HepG2 (cell line): ENCODE data around the gene ERC1. TPM values are rescaled to one million over a fixed set of nuclear protein-coding genes. Genes with fewer than 3 reads are reported as not detected.

ENCODE experiments used
- ATAC-seq: fragments of 200-7000 bp; cut with Tn5 transposase; 3 replicates; pipeline ENCODE4 v1.9.1; 2020; ENCODE audit warnings: mild to moderate bottlenecking, moderate library complexity
- BruUV-seq: library from RNA; stranded (reverse); fragments of 400-500 nt; replicated peaks from 2 replicates; lab custom pipeline; 2021; lab: Mats Ljungman, UMichigan
- CTCF ChIA-PET: fragments of 300-600 bp; formaldehyde crosslinking; extraction: SDS; loops from one replicate; lab custom pipeline; 2021; ENCODE audit warnings: low total read pairs, inconsistent platforms, low intra/inter-chr PET ratio; lab: Yijun Ruan, JAX
- POLR2A ChIA-PET: fragments of 350-600 bp; sonication (Branson Sonifier 250); formaldehyde crosslinking; loops from one replicate; lab custom pipeline; 2020; ENCODE audit warnings: antibody characterized with exemption, inconsistent platforms; lab: Yijun Ruan, JAX
- DNase-seq: peaks from one replicate; pipeline ENCODE4 v3.0.0-alpha.2; 2015; ENCODE audit warnings: low spot score
- FAIRE-seq: peaks from 3 replicates; lab custom pipeline; 2011; peaks lifted over from hg19 to GRCh38; lab: Jason Lieb, UNC
- H2AFZ ChIP-seq: one replicate; pipeline ENCODE4 v1.6.1; 2011; ENCODE audit warnings: low read length, inconsistent platforms
- H3K27ac ChIP-seq: fragments of 300-600 bp; 3 replicates; pipeline ENCODE4 v1.8.0; 2011; ENCODE audit warnings: mixed run types, mild to moderate bottlenecking, mixed read lengths, low read length, inconsistent platforms; ENCODE audit not compliant: insufficient read depth; ENCODE audit errors: extremely low read length
- H3K27me3 ChIP-seq, 2 experiments: fragments of 200-600 bp in 1 of 2; 2 replicates in 1 of 2; 3 replicates in 1 of 2; pipeline versions ENCODE4 v1.6.0 to v1.8.0; 2011; ENCODE audit warnings: low read length in 2 of 2, mild to moderate bottlenecking in 2 of 2, moderate library complexity in 2 of 2, inconsistent platforms in 1 of 2; ENCODE audit not compliant: insufficient read depth in 2 of 2, control insufficient read depth in 1 of 2
- H3K36me3 ChIP-seq, 2 experiments: fragments of 200-600 bp in 1 of 2; replicated peaks in 1 of 2; 2 replicates in 1 of 2; 3 replicates in 1 of 2; pipeline versions ENCODE4 v1.5.1 to v1.8.0; 2011; ENCODE audit warnings: low read length in 2 of 2, inconsistent platforms in 1 of 2; ENCODE audit not compliant: insufficient read depth in 2 of 2, control insufficient read depth in 1 of 2
- H3K4me1 ChIP-seq: 2 replicates; pipeline ENCODE4 v1.5.1; 2012; ENCODE audit warnings: low read length, inconsistent platforms; ENCODE audit not compliant: insufficient read depth
- H3K4me2 ChIP-seq: 2 replicates; pipeline ENCODE4 v1.6.0; 2011; ENCODE audit warnings: low read depth, low read length, inconsistent platforms
- H3K4me3 ChIP-seq, 3 experiments: fragments of 200-600 bp in 1 of 3; sonication (generic), shearing (Covaris generic) in 1 of 3; replicated peaks in 1 of 3; 2 replicates each; pipeline ENCODE4 v1.5.1; 2011 to 2016; ENCODE audit warnings: low read length in 3 of 3, inconsistent platforms in 2 of 3, low read depth in 2 of 3, mild to moderate bottlenecking in 2 of 3, control low read depth in 1 of 3, mixed read lengths in 1 of 3; ENCODE audit not compliant: insufficient read depth in 1 of 3
- H3K79me2 ChIP-seq: one replicate; pipeline ENCODE4 v1.6.1; 2011; ENCODE audit warnings: low read length, inconsistent platforms; ENCODE audit not compliant: insufficient read depth
- H3K9ac ChIP-seq: 2 replicates; pipeline ENCODE4 v1.6.0; 2011; ENCODE audit warnings: mild to moderate bottlenecking, low read depth, low read length, inconsistent platforms; ENCODE audit not compliant: insufficient read depth
- H3K9me3 ChIP-seq: 2 replicates; pipeline ENCODE4 v1.5.1; 2012; ENCODE audit warnings: mild to moderate bottlenecking, low read length
- H4K20me1 ChIP-seq: 2 replicates; pipeline ENCODE4 v1.6.0; 2011; ENCODE audit warnings: inconsistent platforms, mild to moderate bottlenecking, low read length, moderate library complexity; ENCODE audit not compliant: insufficient read depth
- ARNT2 ChIP-seq: sonication (generic); formaldehyde crosslinking; IDR thresholded peaks from 2 replicates; pipeline ENCODE4 v1.8.0; 2022; ENCODE audit warnings: mild to moderate bottlenecking, low read depth, missing genetic modification reagents, moderate library complexity
- CBX5 ChIP-seq: sonication (generic); formaldehyde crosslinking; IDR thresholded peaks from 2 replicates; pipeline ENCODE4 v1.4.0; 2020; ENCODE audit warnings: missing genetic modification reagents, borderline replicate concordance
- CCDC6 ChIP-seq: sonication (generic); formaldehyde crosslinking; IDR thresholded peaks from 2 replicates; pipeline ENCODE4 v1.8.1; 2022; ENCODE audit warnings: mild to moderate bottlenecking, missing genetic modification reagents, moderate library complexity
- CSRNP2 ChIP-seq: sonication (generic); formaldehyde crosslinking; conservative IDR thresholded peaks from 2 replicates; pipeline ENCODE4 v1.8.0; 2022; ENCODE audit warnings: low read depth, missing genetic modification reagents
- KLF12 ChIP-seq: sonication (generic); formaldehyde crosslinking; IDR thresholded peaks from 2 replicates; pipeline ENCODE4 v1.4.0; 2020; ENCODE audit warnings: missing genetic modification reagents, borderline replicate concordance
- MAFK ChIP-seq, 2 experiments: IDR thresholded peaks in 1 of 2; conservative IDR thresholded peaks in 1 of 2; 2 replicates each; pipeline ENCODE4 v1.6.1; 2011; ENCODE audit warnings: improper control_type of control experiment in 2 of 2, low read length in 2 of 2
- MZF1 ChIP-seq: sonication (generic); formaldehyde crosslinking; IDR thresholded peaks from 2 replicates; pipeline ENCODE4 v1.8.1; 2023; ENCODE audit warnings: mild to moderate bottlenecking, missing genetic modification reagents, borderline replicate concordance
- NFATC3 ChIP-seq: sonication (generic); formaldehyde crosslinking; IDR thresholded peaks from 2 replicates; pipeline ENCODE4 v1.5.1; 2020; ENCODE audit warnings: mild to moderate bottlenecking, missing genetic modification reagents
- NR2F1 ChIP-seq, 2 experiments: fragments of 450-650 bp in 1 of 2; formaldehyde crosslinking in 1 of 2; IDR thresholded peaks; 2 replicates each; pipeline versions ENCODE4 v1.5.0 to v1.6.1; 2016 to 2020; ENCODE audit warnings: mild to moderate bottlenecking in 1 of 2, missing compliant biosample characterization in 1 of 2, missing genetic modification reagents in 1 of 2, moderate library complexity in 1 of 2
- REXO4 ChIP-seq: sonication (generic); formaldehyde crosslinking; IDR thresholded peaks from 2 replicates; pipeline ENCODE4 v1.8.0; 2022; ENCODE audit warnings: missing genetic modification reagents, mild to moderate bottlenecking, borderline replicate concordance
- WIZ ChIP-seq: sonication (generic); formaldehyde crosslinking; IDR thresholded peaks from 2 replicates; pipeline ENCODE4 v1.5.1; 2020; ENCODE audit warnings: mild to moderate bottlenecking, missing genetic modification reagents
- ZFP36L1 ChIP-seq: sonication (generic); formaldehyde crosslinking; IDR thresholded peaks from 2 replicates; pipeline ENCODE4 v1.8.0; 2022; ENCODE audit warnings: mild to moderate bottlenecking, missing genetic modification reagents, moderate library complexity
- ZNF230 ChIP-seq: sonication (generic); formaldehyde crosslinking; IDR thresholded peaks from 2 replicates; pipeline ENCODE4 v1.4.0; 2020; ENCODE audit warnings: mild to moderate bottlenecking, missing genetic modification reagents
- ZNF430 ChIP-seq: sonication (generic); formaldehyde crosslinking; IDR thresholded peaks from 2 replicates; pipeline ENCODE4 v1.9.0; 2021; ENCODE audit warnings: mild to moderate bottlenecking, missing genetic modification reagents
- ZNF510 ChIP-seq: sonication (generic); formaldehyde crosslinking; IDR thresholded peaks from 2 replicates; pipeline ENCODE4 v1.4.0; 2020; ENCODE audit warnings: low read depth, mild to moderate bottlenecking, missing genetic modification reagents
- ZNF564 ChIP-seq: sonication (generic); formaldehyde crosslinking; IDR thresholded peaks from 2 replicates; pipeline ENCODE4 v1.8.1; 2023; ENCODE audit warnings: mild to moderate bottlenecking, missing genetic modification reagents
- ZNF703 ChIP-seq: sonication (generic); formaldehyde crosslinking; IDR thresholded peaks from 2 replicates; pipeline ENCODE4 v1.5.1; 2020; ENCODE audit warnings: missing genetic modification reagents, mild to moderate bottlenecking, moderate library complexity, borderline replicate concordance
- ZNF782 ChIP-seq: sonication (generic); formaldehyde crosslinking; IDR thresholded peaks from 2 replicates; pipeline ENCODE4 v1.4.0; 2020; ENCODE audit warnings: missing genetic modification reagents, mild to moderate bottlenecking, borderline replicate concordance
- ZSCAN20 ChIP-seq: sonication (generic); formaldehyde crosslinking; IDR thresholded peaks from 2 replicates; pipeline ENCODE4 v1.4.0; 2020; ENCODE audit warnings: missing genetic modification reagents, mild to moderate bottlenecking, borderline replicate concordance
- ZSCAN25 ChIP-seq: sonication (generic); formaldehyde crosslinking; IDR thresholded peaks from 2 replicates; pipeline ENCODE4 v1.8.0; 2022; ENCODE audit warnings: mild to moderate bottlenecking, missing genetic modification reagents
- ZZZ3 ChIP-seq: sonication (generic); formaldehyde crosslinking; IDR thresholded peaks from 2 replicates; pipeline ENCODE4 v1.4.0; 2020; ENCODE audit warnings: missing genetic modification reagents, mild to moderate bottlenecking, borderline replicate concordance
- WGBS: methylation state at CpG from one replicate; pipeline ENCODE4 v1.1.6; 2017; ENCODE audit warnings: low lambda C conversion rate; 5-methylcytosine and 5-hydroxymethylcytosine counted together
- in situ Hi-C: cut with HindIII; loops from 2 replicates; pipeline ENCODE4 v1.10.0; 2017; ENCODE audit warnings: low pct_unique_long_range_greater_than_20kb; ENCODE audit not compliant: extremely low pct_ligation_motif_present
- intact Hi-C: fragments of 100-400 bp; cut with micrococcal nuclease; formaldehyde crosslinking; loops from one replicate; pipeline ENCODE4 v1.10.0; 2022; ENCODE audit not compliant: unreplicated experiment
- polyA plus RNA-seq, 8 experiments: library from polyadenylated mRNA; depleted of rRNA in 3 of 8; stranded (reverse) in 7 of 8; unstranded in 1 of 8; fragments of >200 nt; fragmentation: Illumina TruSeq in 4 of 8; extraction: Trizol in 4 of 8; gene quantifications; 2 replicates each; pipeline versions ENCODE4 v1.2.1 to v1.2.3, GENCODE V29; 2011 to 2016; ENCODE audit warnings: low read depth in 4 of 8, missing spikeins in 1 of 8, mixed read lengths in 1 of 8; ENCODE audit not compliant: insufficient read depth in 1 of 8
- total RNA-seq, 5 experiments: library from RNA; depleted of rRNA; stranded (reverse); fragments of >200 nt; fragmentation: Illumina TruSeq; extraction: Trizol; gene quantifications; 2 replicates each; pipeline ENCODE4 v1.2.3, GENCODE V29; 2016; ENCODE audit warnings: low read depth in 1 of 5

Gene ERC1
- total and polyA plus RNA-seq, 2 of the 13 experiments (the other 11 are each of a cell fraction or from before 2014, with no cell fraction given): 6.1 to 12.4 TPM

- Histone ChIP-seq H3K79me2 (peaks cover 28% of the 10 kb centered on the region), H3K4me3 (peak overlapping the region; percentile 62 to 83 (median 81)), H3K9ac (peak overlapping the region; percentile 91), H3K4me2 (peak overlapping the region; percentile 94), H3K27ac (peak overlapping the region; percentile 93), H4K20me1 (no peaks in the 10 kb centered on the region), H3K36me3 (no peaks in the 10 kb centered on the region), H2AFZ (peak overlapping the region; percentile 20), H3K9me3 (no peaks in the 10 kb centered on the region), H3K27me3 (no peaks in the 10 kb centered on the region; a peak in 1 of 5 replicates), H3K4me1 (peaks cover 33% of the 10 kb centered on the region)
- TSS peak; percentile 62 for BruUV-seq
- FAIRE-seq: peak; percentile 40
- POLR2A ChIA-PET: interaction anchor here (0.8 to 2.4 kb wide), 2 partner anchors 41 to 103 kb away, joined by 3 to 20 read pairs; partner anchors contain the start of gene RAD52
- peak; percentile 75 for ATAC-seq
- DNase-seq: peak; percentile 66
- in situ Hi-C loops (no loop called here), intact Hi-C loops (loop anchor here (5.0 kb wide), 1 partner anchor 62 kb away; no protein-coding TSS in a partner anchor)
- CTCF ChIA-PET: no interaction called here
- 2% methylated on average over 21 of the region's 40 CpGs for WGBS
- 0 out of 2 replicates have a peak, but pooled peaks have one; percentile 45 for TF ChIP-seq REXO4 (CRISPR knock-in tag)
- peak; percentile 25; the same call in 1 of the 2 replicates for TF ChIP-seq ZNF564
- no peak for TF ChIP-seq CCDC6
- peak; percentile 48; the same call in 1 of the 2 replicates for TF ChIP-seq ZNF510 (CRISPR knock-in tag)
- no peak; the same call in 1 of the 2 replicates for TF ChIP-seq ZNF430 (CRISPR knock-in tag)
- 0 out of 2 replicates have a peak, but pooled peaks have one; percentile 8 for TF ChIP-seq ZZZ3 (CRISPR knock-in tag)
- TF ChIP-seq CBX5: peak; percentile 13; the same call in 1 of the 2 replicates
- 0 out of 2 replicates have a peak, but pooled peaks have one; percentile 66 for TF ChIP-seq ZNF703
- TF ChIP-seq CSRNP2 (CRISPR knock-in tag): 0 out of 2 replicates have a peak, but pooled peaks have one; percentile 21
- 0 out of 2 replicates have a peak, but pooled peaks have one; percentile 62 for TF ChIP-seq ARNT2 (CRISPR knock-in tag)
- TF ChIP-seq WIZ (CRISPR knock-in tag): peak; percentile 74; the same call in 1 of the 2 replicates
- no peak for TF ChIP-seq MAFK (conservative IDR thresholded peaks at IDR 0.05 in 1 of 2, IDR thresholded peaks at IDR 0.05 in 1 of 2; ENCODE audit: low read length in 2 of 2)
- no peak for TF ChIP-seq ZSCAN25 (CRISPR knock-in tag)
- TF ChIP-seq NR2F1 (CRISPR knock-in tag; IDR thresholded peaks at IDR 0.05): no peak
- 0 out of 2 replicates have a peak, but pooled peaks have one; percentile 54 for TF ChIP-seq ZNF782 (CRISPR knock-in tag)
- peak; percentile 54; the same call in 1 of the 2 replicates for TF ChIP-seq NFATC3 (CRISPR knock-in tag)
- TF ChIP-seq ZFP36L1: no peak; the same call in 1 of the 2 replicates
- TF ChIP-seq KLF12 (CRISPR knock-in tag): 0 out of 2 replicates have a peak, but pooled peaks have one; percentile 5
- TF ChIP-seq ZSCAN20 (CRISPR knock-in tag): no peak
- 0 out of 2 replicates have a peak, but pooled peaks have one; percentile 41 for TF ChIP-seq ZNF230 (CRISPR knock-in tag)
- TF ChIP-seq MZF1: no peak
Observed at GRCh38 chr12:989751-990660, 1.0 kb upstream of the ERC1 start.
